ENCODE measurements around the gene CNTN5. TPM values are rescaled to one million over a fixed set of nuclear protein-coding genes. Genes with fewer than 3 reads are reported as not detected.

The CNTN5 gene
- total and polyA plus RNA-seq, 10 of the 15 experiments (the other 5 are each of a cell fraction or from before 2014, with no cell fraction given) = 0.01 TPM; not detected in 9

GRCh38 chr11:99383648-99384245 is 363.0 kb downstream of the CNTN5 start:
- no peaks in the 10 kb centered on the region for H3K9me3 ChIP-seq (replicated peaks; ENCODE audit: control insufficient read depth, insufficient read depth, low read length)
- ChIA-PET CTCF (interaction anchor here (0.7 kb wide), 1 partner anchor 730 kb away, joined by 3 read pairs; no protein-coding TSS in a partner anchor), SMC1A (ENCODE audit: uncharacterized antibody, unreplicated experiment) (no interaction called here), RAD21 (ENCODE audit: unreplicated experiment) (no interaction called here), POLR2A (no interaction called here)
- ATAC-seq (no peak), DNase-seq (ENCODE audit: low read depth, low spot score) (no peak), FAIRE-seq (no peak)
- intact Hi-C loops (cut with micrococcal nuclease; ENCODE audit: unreplicated experiment) (no loop called here), in situ Hi-C loops (cut with MboI) (no loop called here)
- no peak overlapping the region for H3K4me3 ChIP-seq
- H3K27me3 ChIP-seq (replicated peaks in 1 of 2; ENCODE audit: control insufficient read depth in 2 of 2, insufficient read depth in 2 of 2, low read length in 1 of 2) = no peaks in the 10 kb centered on the region
- TF ChIP-seq NFYB (IDR thresholded peaks at IDR 0.05; ENCODE audit: insufficient read depth, low read depth, low read length) = no peak
- no peak for TF ChIP-seq PBX3 (IDR thresholded peaks at IDR 0.05; ENCODE audit: insufficient replicate concordance, low read depth, low read length)
- no peak for TF ChIP-seq TAF1 (IDR thresholded peaks at IDR 0.05; ENCODE audit: borderline replicate concordance, low read depth, low read length)
- no peak for TF ChIP-seq CHD1 (IDR thresholded peaks at IDR 0.05; ENCODE audit: low read depth, low read length)
- no peak for TF ChIP-seq CEBPZ (IDR thresholded peaks at IDR 0.05; ENCODE audit: low read depth, low read length)
- no peak for TF ChIP-seq NR2C1 (IDR thresholded peaks at IDR 0.05)
- no peak for TF ChIP-seq ZNF384 (IDR thresholded peaks at IDR 0.05; ENCODE audit: borderline replicate concordance, low read depth, low read length)
- TF ChIP-seq TCF3 (IDR thresholded peaks at IDR 0.05; ENCODE audit: borderline replicate concordance, insufficient read depth, low read depth, low read length) = no peak
- TF ChIP-seq TBL1XR1 (IDR thresholded peaks at IDR 0.05; ENCODE audit: low read depth, low read length) = no peak
- TF ChIP-seq ELK1 (IDR thresholded peaks at IDR 0.05; ENCODE audit: low read depth, low read length) = no peak
- H2AFZ ChIP-seq (ENCODE audit: control insufficient read depth, low read depth, low read length) = no peak overlapping the region
- H3K36me3 ChIP-seq (ENCODE audit: control insufficient read depth in 2 of 2, insufficient read depth in 2 of 2, low read length in 1 of 2) = no peaks in the 10 kb centered on the region
- H4K20me1 ChIP-seq (ENCODE audit: control insufficient read depth, insufficient read depth) = no peaks in the 10 kb centered on the region
- H3K4me1 ChIP-seq (ENCODE audit: control insufficient read depth, insufficient read depth, low read length) = no peaks in the 10 kb centered on the region
- BruUV-seq (replicated peaks) = no TSS peak
- whole genome bisulfite sequencing (ENCODE audit: insufficient coverage, insufficient replicate concordance, low lambda C conversion rate, missing lambda C conversion rate) = 62% methylated on average over 4 of the region's 4 CpGs
- H3K79me2 ChIP-seq (ENCODE audit: control insufficient read depth, insufficient read depth, low read length) = no peaks in the 10 kb centered on the region
- H3K9ac ChIP-seq (ENCODE audit: control insufficient read depth, insufficient read depth, low read length) = no peak overlapping the region
- no peak overlapping the region for H3K27ac ChIP-seq (ENCODE audit: control insufficient read depth, insufficient read depth)
- no peak overlapping the region for H3K4me2 ChIP-seq (ENCODE audit: control insufficient read depth, insufficient read depth)
